ELR (cell line): ENCODE results near the gene CPTP.

Source experiments
- DNase-seq: peaks from one replicate; pipeline ENCODE4 v3.0.0-alpha.2; 2015; ENCODE audit warnings: low read depth

Gene CPTP

GRCh38 chr1:1292442-1292779, 32.2 kb upstream of the CPTP start:
- DNase-seq = no peak

- no peak for DNase-seq
These were observed 31.8 kb upstream of the CPTP start for GRCh38 chr1:1292851-1293250.

- no peak for DNase-seq
These were observed 31.0 kb upstream of the CPTP start for GRCh38 chr1:1293263-1294249.

GRCh38 chr1:1294250-1294890, 30.2 kb upstream of the CPTP start:
- DNase-seq = no peak

GRCh38 chr1:1295154-1295923, 29.3 kb upstream of the CPTP start:
- no peak for DNase-seq

- DNase-seq = no peak
These were observed 28.2 kb upstream of the CPTP start for GRCh38 chr1:1296070-1297061.

GRCh38 chr1:1297802-1298424, 26.7 kb upstream of the CPTP start:
- DNase-seq = no peak

GRCh38 chr1:1298861-1299685, 25.5 kb upstream of the CPTP start:
- DNase-seq = no peak

GRCh38 chr1:1299686-1300351, 24.8 kb upstream of the CPTP start:
- peak; percentile 28 for DNase-seq

- DNase-seq = no peak
These were observed 24.3 kb upstream of the CPTP start for GRCh38 chr1:1300352-1300739.

- no peak for DNase-seq
These were observed 22.6 kb upstream of the CPTP start for GRCh38 chr1:1302006-1302430.

GRCh38 chr1:1302951-1303509, 21.6 kb upstream of the CPTP start:
- DNase-seq = no peak

- DNase-seq = no peak
These were observed 20.9 kb upstream of the CPTP start for GRCh38 chr1:1303736-1304135.

- peak; percentile 84 for DNase-seq
These were observed 20.0 kb upstream of the CPTP start for GRCh38 chr1:1304331-1305299.

- peak; percentile 86 for DNase-seq
These were observed 19.1 kb upstream of the CPTP start for GRCh38 chr1:1305300-1306069.

- peak; percentile 59 for DNase-seq
These were observed 18.4 kb upstream of the CPTP start for GRCh38 chr1:1306070-1306660.
